ENCODE measurements around the gene CD46.

CD46 gene

GRCh38 chr1:207818971-207819451 lies 67.2 kb downstream of the CD46 start:
- no peaks in the 10 kb centered on the region for H3F3A ChIP-seq (ENCODE audit: control insufficient read depth, insufficient read depth)
- H3K9me2 ChIP-seq (replicated peaks; ENCODE audit: control insufficient read depth, low read length) = no peaks in the 10 kb centered on the region
- H3K36me3 ChIP-seq (ENCODE audit: control insufficient read depth, low read length) = peaks cover 49% of the 10 kb centered on the region
- peaks cover 38% of the 10 kb centered on the region for H3K4me1 ChIP-seq (ENCODE audit: control insufficient read depth, low read length)
- no peaks in the 10 kb centered on the region for H3K9me3 ChIP-seq (ENCODE audit: control insufficient read depth, insufficient read depth, low read length)
- TF ChIP-seq CTCF (IDR thresholded peaks at IDR 0.05; ENCODE audit: low read depth, low read length, poor library complexity, severe bottlenecking) (no peak), EZH2phosphoT487 (IDR thresholded peaks at IDR 0.05; ENCODE audit: borderline replicate concordance, low read length) (no peak)
- H4K20me1 ChIP-seq (ENCODE audit: control insufficient read depth, insufficient read depth, low read depth, low read length) = no peaks in the 10 kb centered on the region
- peaks cover 50% of the 10 kb centered on the region for H3K79me2 ChIP-seq (ENCODE audit: control insufficient read depth, low read length)
- no peak overlapping the region for H3K27ac ChIP-seq (ENCODE audit: low read depth, low read length)
- H3K27me3 ChIP-seq (ENCODE audit: control insufficient read depth, low read length) = no peaks in the 10 kb centered on the region
- no peak overlapping the region for H3K4me2 ChIP-seq (ENCODE audit: low read length)
- H3K4me3 ChIP-seq (ENCODE audit: low read length) = no peak overlapping the region

DNA sequence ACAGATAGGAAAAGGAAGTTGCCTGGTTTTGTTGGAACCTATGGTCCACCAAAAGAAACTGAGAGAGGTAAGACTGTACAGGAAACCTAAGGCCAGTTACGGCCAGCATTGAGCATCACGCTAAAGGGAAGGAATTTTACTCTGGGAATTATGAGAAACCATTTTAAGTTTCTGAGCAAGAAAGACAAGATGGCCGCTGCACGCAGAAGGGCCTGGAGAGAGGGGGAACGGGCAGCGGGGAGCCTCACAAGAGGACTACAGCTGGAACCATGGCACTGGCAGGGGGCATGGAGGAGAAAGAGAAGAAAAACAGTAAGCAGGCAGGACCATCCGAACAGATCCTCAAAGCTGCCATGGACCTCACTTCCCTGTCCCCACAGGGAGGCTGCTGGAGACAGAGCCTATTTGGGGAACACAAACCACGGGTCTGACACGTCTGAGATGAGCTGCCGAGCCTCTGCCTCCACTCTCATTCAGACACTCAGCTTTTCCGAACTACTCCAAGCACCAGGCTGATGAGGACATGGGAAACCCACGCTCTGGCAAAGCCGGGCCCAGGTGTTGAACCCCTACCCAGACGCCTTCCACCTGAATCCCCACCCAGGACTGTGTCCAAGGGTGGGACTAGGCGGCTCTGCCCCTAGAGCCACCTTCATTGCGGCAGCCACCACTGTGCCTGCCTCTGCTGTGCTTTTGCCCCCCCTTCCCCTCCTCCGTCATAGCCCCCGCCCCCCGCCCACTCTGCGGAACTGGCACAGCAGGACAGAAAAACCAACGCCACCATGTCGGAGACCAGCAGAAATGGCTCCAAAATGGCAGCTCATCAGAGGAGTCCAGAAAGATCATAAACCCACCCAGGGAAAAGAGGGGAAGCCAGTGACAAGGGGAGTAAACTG lies 69.0 kb downstream of the CD46 start:
- Histone ChIP-seq H3K4me2 (ENCODE audit: low read length) (peak overlapping the region; percentile 98), H3K79me2 (ENCODE audit: control insufficient read depth, low read length) (peaks cover 59% of the 10 kb centered on the region), H3K27ac (ENCODE audit: low read depth, low read length) (no peak overlapping the region)

DNA sequence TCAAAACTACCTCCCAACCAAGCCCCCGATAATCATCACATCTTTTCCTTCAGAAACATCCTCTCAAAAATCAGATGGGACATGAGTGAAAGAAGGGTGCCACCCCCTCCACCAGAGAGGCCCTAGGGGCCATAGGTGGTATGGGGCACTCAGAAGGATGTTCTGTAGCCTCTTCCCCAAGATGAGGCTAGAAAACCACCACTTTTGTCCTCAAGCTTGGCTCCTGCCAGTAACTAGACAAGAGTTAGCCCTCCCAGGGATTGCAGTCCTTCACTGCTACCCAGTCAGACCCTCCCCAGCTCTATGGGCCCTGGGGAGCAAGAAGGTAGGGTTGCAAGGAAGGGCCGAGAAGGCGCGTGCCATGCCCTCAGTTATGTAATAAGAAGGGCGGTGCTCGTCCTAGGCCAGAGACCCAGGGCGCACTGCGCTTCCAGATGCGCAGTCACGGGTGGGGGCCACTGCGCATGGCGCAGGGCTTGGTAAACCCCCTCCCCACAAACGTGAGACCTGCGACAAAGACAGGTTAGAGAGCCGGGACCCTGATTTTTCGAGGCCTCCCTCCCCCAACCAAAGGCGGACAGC lies 69.7 kb downstream of the CD46 start:
- Histone ChIP-seq H3F3A (ENCODE audit: control insufficient read depth, insufficient read depth) (peaks cover 6% of the 10 kb centered on the region; the same call in 1 of the 2 replicates), H3K9me3 (ENCODE audit: control insufficient read depth, insufficient read depth, low read length) (no peaks in the 10 kb centered on the region), H3K4me3 (ENCODE audit: low read length) (peak overlapping the region; percentile 96), H3K79me2 (ENCODE audit: control insufficient read depth, low read length) (peaks cover 59% of the 10 kb centered on the region), H3K27me3 (ENCODE audit: control insufficient read depth, low read length) (no peaks in the 10 kb centered on the region), H3K4me1 (ENCODE audit: control insufficient read depth, low read length) (peaks cover 63% of the 10 kb centered on the region), H3K4me2 (ENCODE audit: low read length) (peak overlapping the region; percentile 98), H3K27ac (ENCODE audit: low read depth, low read length) (peak overlapping the region; percentile 77), H3K36me3 (ENCODE audit: control insufficient read depth, low read length) (peaks cover 24% of the 10 kb centered on the region), H3K9me2 (replicated peaks; ENCODE audit: control insufficient read depth, low read length) (no peaks in the 10 kb centered on the region), H4K20me1 (ENCODE audit: control insufficient read depth, insufficient read depth, low read depth, low read length) (no peaks in the 10 kb centered on the region)
- TF ChIP-seq EZH2phosphoT487 (IDR thresholded peaks at IDR 0.05; ENCODE audit: borderline replicate concordance, low read length) (no peak), CTCF (IDR thresholded peaks at IDR 0.05; ENCODE audit: low read depth, low read length, poor library complexity, severe bottlenecking) (no peak)

More for the DNA sequence above, 69.0 kb downstream of the CD46 start:
- Histone ChIP-seq H3F3A (ENCODE audit: control insufficient read depth, insufficient read depth) (0 out of 2 replicates have a peak, but pooled peaks cover 4% of the 10 kb centered on the region), H4K20me1 (ENCODE audit: control insufficient read depth, insufficient read depth, low read depth, low read length) (no peaks in the 10 kb centered on the region), H3K27me3 (ENCODE audit: control insufficient read depth, low read length) (no peaks in the 10 kb centered on the region), H3K4me1 (ENCODE audit: control insufficient read depth, low read length) (peaks cover 56% of the 10 kb centered on the region), H3K4me3 (ENCODE audit: low read length) (peak overlapping the region; percentile 96), H3K9me3 (ENCODE audit: control insufficient read depth, insufficient read depth, low read length) (no peaks in the 10 kb centered on the region), H3K9me2 (replicated peaks; ENCODE audit: control insufficient read depth, low read length) (no peaks in the 10 kb centered on the region), H3K36me3 (ENCODE audit: control insufficient read depth, low read length) (peaks cover 31% of the 10 kb centered on the region)
- TF ChIP-seq CTCF (IDR thresholded peaks at IDR 0.05; ENCODE audit: low read depth, low read length, poor library complexity, severe bottlenecking) = no peak
- no peak for TF ChIP-seq EZH2phosphoT487 (IDR thresholded peaks at IDR 0.05; ENCODE audit: borderline replicate concordance, low read length)

Measured in DOHH2 (cell line).